GDM1 (cell line): ENCODE results near the gene ZBTB8OS.
A peak's percentile ranks its signal among the peaks of the same experiment; 100 is the strongest.
"Not testable (repeated sequence)": the region's sequence is repeated elsewhere in the genome, so short reads cannot be mapped to it uniquely, and the experiment has no call there.

Experiments
- DNase-seq: peaks from one replicate; lab custom pipeline; 2025; lab: John Stamatoyannopoulos, UW

ZBTB8OS gene

DNA sequence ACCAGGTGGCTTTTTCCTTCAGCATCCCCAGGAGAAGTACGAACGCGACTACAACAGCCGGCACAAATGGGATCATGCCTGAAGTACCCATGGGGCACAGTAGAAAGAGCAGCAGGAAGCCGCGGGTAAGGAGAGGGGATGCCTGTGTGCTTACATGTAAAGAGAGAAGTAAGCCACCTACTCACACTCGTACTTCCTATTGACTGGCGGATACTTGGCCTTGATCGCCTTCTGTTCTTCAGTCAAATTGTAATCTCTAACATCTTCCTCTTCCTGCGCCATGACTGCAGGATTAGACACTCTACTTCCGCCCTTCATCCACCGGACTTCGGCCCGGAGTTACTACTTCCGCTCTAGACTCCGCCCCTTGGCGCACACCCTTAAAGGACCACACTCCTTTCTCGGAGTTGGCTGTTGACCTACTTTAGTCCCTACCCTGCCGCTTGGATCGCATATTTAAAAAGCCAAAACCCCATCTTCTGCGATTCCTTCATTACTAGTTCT, at the start of gene ZBTB8OS:
Gene ZBTB8OS, minus strand, starts transcription at position 303 of the 504 bp plus-strand sequence. Its CDS starts 21 bp downstream, at position 282.
- peak; percentile 95 for DNase-seq

GRCh38 chr1:32696996-32697395, 46.6 kb upstream of the ZBTB8OS start:
- not testable (repeated sequence) for DNase-seq

DNA sequence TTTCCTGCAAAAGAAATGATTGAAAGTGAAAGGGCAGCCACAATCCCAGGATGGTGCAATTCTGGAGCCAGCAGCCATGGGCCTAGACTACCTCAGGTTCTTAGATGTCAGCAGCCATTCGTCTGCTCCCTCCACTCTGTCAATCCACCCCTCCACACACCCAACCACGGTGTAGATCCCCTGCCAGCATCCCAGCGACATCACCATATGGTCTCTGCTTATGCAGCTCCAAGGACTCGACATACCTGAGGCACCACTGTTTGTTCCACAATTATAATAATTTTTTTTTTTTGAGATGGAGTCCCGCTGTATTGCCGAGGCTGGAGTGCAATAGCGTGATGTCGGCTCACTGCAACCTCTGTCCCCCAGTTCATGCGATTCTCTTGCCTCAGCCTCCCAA, 45.7 kb upstream of the ZBTB8OS start:
- no peak for DNase-seq

DNA sequence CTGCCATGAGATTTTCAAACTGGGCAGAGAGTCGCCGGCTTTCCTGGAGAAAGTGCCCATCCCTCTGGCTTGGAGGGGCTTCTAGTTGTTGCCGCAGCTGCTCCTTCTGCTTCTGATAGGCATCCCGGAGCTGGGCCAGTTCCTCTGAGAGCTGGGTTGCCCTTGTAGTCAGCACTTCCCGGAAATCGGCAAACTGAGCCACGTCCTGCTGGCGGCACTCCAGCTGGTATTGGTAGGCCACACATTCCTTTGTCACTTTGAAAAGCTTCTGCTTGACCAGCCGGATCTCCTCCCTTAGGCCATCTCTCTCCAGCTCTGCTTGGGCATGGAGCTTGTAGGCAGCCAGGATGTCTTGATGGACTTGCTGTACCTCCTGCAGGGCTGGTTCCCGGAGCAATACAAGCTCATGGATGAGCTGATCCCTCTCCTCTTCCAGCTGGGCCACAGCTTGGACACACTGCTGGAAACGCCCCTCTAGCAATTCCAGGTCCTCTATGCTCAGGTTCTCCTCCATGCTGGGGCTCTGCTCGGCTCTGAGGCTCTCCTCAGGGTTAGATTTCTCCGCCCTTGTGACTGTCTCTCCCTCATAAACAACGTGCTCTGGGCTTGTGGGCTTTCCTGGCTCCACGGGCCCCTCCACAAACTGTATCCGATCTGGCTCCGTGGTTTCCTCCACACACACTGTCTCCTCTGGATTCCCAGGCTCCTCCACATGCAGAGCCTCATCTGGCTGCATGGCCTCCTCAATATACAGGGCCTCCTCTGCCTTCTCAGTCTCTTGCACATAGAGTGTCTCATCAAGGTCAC, 45.0 kb upstream of the ZBTB8OS start:
- DNase-seq, result no peak

DNA sequence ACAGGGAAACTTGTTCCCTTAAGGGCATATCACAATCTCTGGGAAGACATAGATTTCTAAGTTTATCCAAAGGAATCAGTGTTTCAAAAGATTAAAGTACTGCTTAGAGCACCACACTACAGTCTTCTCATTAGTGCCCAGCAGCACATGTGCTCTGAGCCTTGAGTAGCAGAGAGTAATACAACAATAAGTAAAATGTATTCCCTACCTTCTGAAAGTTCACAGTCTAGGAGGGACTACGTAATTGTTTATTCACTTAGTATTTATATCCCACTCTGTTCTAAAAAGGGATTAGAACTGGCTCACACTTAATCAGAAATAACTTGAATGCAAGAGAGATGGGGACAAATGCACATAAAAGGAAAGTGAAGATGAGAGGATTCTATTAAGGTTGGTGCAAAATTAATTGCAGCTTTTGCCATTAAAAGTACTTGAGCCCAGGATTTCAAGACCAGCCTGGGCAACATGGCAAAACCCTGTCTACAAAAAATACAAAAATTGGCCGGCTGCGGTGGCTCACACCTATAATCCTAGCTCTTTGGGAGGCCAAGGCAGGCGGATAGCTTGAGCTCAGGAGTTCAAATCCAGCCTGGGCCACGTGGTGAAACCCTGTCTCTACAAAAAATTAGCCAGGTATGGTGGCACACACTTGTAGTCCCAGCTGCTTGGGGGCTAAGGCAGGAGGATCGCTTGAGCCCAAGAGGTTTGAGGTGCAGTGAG, 43.3 kb upstream of the ZBTB8OS start:
- no peak for DNase-seq

DNA sequence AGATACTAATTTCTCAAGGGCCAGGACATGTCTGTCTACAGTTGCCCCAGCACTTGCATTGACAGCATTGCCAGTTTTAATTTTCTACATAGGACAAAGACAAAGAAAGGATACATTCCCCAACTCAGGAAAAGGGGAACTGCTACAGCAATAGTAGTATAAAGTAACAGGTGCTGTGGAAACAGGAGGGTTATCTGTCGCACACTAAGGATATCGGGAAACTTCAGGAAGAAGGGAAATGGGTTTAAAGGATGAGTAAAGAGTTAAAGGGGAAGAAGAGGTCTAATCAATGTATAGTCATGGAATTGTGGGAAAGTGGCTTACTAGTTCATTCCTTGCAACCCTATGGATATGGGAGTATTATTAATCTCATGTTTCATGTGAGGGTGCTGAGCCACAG, 36.0 kb upstream of the ZBTB8OS start:
- DNase-seq, result no peak

- DNase-seq, result no peak
Observed at GRCh38 chr1:32685498-32685897, 35.1 kb upstream of the ZBTB8OS start.

GRCh38 chr1:32684167-32684811, 33.9 kb upstream of the ZBTB8OS start:
- DNase-seq, result no peak

GRCh38 chr1:32683397-32683796, 33.0 kb upstream of the ZBTB8OS start:
- no peak for DNase-seq

GRCh38 chr1:32681999-32682398, 31.6 kb upstream of the ZBTB8OS start:
- DNase-seq, result no peak

DNA sequence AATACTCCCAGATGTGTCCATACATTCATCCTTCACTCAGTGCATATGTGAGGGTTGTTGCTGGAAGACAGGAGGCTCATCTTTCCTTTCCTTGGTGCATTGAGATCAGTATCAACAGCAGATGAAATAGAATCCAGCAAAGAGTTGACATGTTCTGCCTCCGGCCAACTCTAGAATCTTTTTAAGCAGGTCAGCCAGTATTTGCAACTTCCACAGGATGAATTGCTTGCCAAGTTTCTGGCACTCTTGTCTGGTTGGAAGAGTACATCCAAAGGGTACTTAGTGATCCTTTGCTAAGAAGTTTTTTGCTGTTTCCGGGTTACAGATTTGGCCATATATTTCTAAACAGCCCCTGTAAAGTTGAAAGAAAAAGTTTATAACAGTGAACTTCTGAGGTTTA, 31.2 kb upstream of the ZBTB8OS start:
- DNase-seq, result no peak

GRCh38 chr1:32680642-32681041, 30.3 kb upstream of the ZBTB8OS start:
- no peak for DNase-seq

- not testable (repeated sequence) for DNase-seq
Observed at GRCh38 chr1:32679993-32680392, 29.6 kb upstream of the ZBTB8OS start.

- no peak for DNase-seq
Observed at GRCh38 chr1:32676945-32677344, 26.6 kb upstream of the ZBTB8OS start.

GRCh38 chr1:32668716-32669115, 18.4 kb upstream of the ZBTB8OS start:
- DNase-seq, result not testable (repeated sequence)

- DNase-seq, result no peak
Observed at GRCh38 chr1:32666901-32667566, 16.7 kb upstream of the ZBTB8OS start.

- DNase-seq, result no peak
Observed at GRCh38 chr1:32665915-32666314, 15.6 kb upstream of the ZBTB8OS start.

DNA sequence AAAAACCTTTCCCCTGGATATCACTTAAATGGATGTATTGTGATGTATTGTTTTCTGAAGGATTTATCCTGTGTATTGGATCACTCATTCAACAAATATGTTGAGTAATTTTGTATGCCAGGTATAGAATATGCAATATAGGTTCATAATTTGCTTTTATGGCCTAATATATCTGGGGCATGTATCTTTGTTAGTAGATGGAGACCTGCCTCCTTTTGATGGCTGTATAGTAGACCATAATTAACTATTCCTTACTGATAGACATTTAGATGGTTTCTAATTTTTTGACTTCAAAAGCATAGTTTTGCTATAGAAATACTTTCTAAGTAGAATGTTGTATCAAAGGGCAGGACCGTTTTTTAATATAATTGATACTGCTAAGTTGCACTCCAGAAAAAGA, 9.2 kb upstream of the ZBTB8OS start:
- DNase-seq, result no peak

GRCh38 chr1:32652244-32652962, 2.1 kb upstream of the ZBTB8OS start:
- no peak for DNase-seq

GRCh38 chr1:32651461-32652073, 1.2 kb upstream of the ZBTB8OS start:
- no peak for DNase-seq
